NOMO-1 (cell line): ENCODE data around the gene FXR1.
"Not testable (repeated sequence)": the region's sequence is repeated elsewhere in the genome, so short reads cannot be mapped to it uniquely, and the experiment has no call there.

Source experiments
- DNase-seq, 2 experiments: peaks; one replicate each; lab custom pipeline; 2025; ENCODE audit not compliant: unreplicated experiment in 2 of 2; lab: John Stamatoyannopoulos, UW

FXR1 gene

DNA sequence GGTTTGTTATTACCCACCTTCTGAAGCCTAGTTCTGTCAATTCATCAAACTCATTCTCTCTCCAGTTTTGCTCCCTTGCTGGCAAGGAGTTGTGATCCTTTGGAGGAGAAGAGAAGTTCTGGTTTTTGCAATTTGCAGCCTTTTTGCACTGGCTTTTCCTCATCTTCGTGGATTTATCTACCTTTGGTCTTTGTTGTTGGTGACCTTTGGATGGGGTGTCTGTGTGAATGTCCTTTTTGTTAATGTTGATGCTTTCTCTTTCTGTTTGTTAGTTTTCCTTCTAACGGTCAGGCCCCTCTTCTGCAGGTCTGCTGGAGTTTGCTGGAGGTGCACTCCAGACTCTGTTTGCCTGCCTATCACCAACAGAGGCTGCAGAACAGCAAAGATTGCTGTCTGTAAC lies 91.0 kb downstream of the FXR1 start:
- DNase-seq: not testable (repeated sequence)

- no peak for DNase-seq
Observed at GRCh38 chr3:181006541-181006940, 94.1 kb downstream of the FXR1 start.

GRCh38 chr3:181007262-181007661 lies 94.8 kb downstream of the FXR1 start:
- no peak for DNase-seq

DNA sequence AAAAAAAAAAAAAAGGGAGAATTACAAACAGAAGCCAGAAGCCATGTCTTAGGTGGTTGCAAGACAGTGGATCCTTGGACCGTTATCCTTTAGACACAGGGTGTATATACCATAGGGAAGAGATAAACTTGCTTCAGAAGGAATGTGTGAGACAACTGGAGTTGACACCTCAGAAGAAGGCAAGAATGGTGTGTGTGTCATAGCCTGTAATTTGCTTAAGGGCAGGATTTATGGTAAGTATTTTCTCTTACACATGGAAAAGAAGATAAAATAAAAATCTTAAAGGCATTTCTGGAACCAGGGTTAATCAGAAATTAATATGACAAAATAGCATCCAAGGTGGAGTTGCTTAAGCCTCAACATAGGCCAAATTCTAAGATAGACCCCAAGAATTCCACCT lies 96.3 kb downstream of the FXR1 start:
- no peak for DNase-seq

- DNase-seq: no peak
Observed at GRCh38 chr3:181009225-181009624, 96.8 kb downstream of the FXR1 start.

DNA sequence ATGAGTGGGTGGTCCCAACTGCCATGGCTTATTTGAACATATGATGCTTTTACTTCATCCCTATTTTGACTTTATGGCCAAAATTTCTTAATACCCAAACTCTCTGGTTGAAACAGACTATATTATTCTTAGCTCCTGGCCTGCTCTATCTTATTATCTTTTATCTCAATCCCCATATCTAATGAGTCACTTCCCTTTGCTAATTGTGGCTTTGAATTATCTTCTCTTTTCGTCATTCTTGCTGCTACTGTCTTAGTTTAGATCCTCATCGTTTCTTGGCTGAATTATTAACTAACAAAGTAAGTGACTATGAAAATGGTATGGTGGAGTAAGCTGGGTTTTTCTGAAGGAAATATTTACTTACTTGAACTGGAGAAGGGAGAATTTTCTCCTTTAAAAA lies 105.2 kb downstream of the FXR1 start:
- no peak for DNase-seq

DNA sequence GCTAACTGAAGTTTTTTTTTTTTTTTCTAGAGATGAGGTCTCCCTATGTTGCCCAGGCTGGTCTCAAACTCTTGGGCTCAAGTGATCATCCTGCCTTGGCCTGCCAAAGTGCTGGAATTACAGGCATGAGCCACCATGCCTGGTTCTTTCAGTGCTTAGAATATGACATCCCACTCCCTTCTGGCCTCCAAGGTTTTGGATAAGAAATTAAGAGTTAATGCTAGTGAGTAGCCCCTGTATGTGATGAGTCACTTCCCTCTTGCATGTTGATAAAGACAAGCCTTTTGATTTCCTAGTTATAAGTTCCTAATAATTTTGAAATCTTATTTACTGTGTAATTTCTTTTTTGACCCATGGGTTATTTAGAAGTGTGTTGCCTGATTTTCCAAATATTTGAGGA lies 112.7 kb downstream of the FXR1 start:
- DNase-seq: no peak

DNA sequence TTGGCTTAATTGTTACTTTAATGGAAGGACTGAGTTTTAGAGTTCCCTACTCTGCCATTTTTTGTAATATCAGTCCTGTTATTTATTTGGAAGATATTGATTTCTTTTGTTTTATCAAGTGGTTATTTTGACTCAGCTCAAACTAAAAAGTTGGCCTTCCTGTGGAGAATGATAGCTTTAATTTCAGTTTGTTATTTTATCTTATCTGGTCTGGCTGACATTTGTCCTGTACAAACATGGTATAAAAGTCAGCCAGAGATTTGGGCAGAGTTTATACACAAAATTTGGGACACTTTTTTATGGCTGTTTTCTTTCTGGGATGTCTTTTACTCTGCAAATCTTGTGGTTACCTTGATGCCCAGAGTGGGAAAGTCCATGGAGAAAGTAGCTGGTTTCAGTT lies 118.5 kb downstream of the FXR1 start:
- DNase-seq: no peak
